Endothelial cell of umbilical vein (primary cell): ENCODE results near the gene CTNNB1. TPM values are rescaled to one million over a fixed set of nuclear protein-coding genes. Genes with fewer than 3 reads are reported as not detected.

Experiments used
- BruUV-seq: library from RNA; stranded (reverse); fragments of 400-500 nt; replicated peaks from 2 replicates; lab custom pipeline; 2021; lab: Mats Ljungman, UMichigan
- CTCF ChIA-PET: fragments of 300-600, 350-600 bp; sonication (Branson Sonifier 250); formaldehyde crosslinking; loops from one replicate; lab custom pipeline; 2021; ENCODE audit warnings: antibody characterized with exemption, inconsistent platforms; lab: Charles Lee
- POLR2A ChIA-PET: fragments of 300-600, 350-600 bp; sonication (Branson Sonifier 250); formaldehyde crosslinking; loops from one replicate; lab custom pipeline; 2021; ENCODE audit warnings: antibody characterized with exemption, inconsistent platforms; lab: Charles Lee
- DNase-seq: peaks from one replicate; pipeline ENCODE4 v3.0.0-alpha.2; 2011; ENCODE audit warnings: low read depth, low spot score
- FAIRE-seq: peaks from 2 replicates; lab custom pipeline; 2011; peaks lifted over from hg19 to GRCh38; lab: Jason Lieb, UNC
- H2AFZ ChIP-seq: 2 replicates; pipeline ENCODE4 v1.6.0; 2012; ENCODE audit warnings: low read depth, low read length, control low read depth, inconsistent platforms
- H3K27ac ChIP-seq: 2 replicates; pipeline ENCODE4 v1.5.1; 2011; ENCODE audit warnings: low read depth, mild to moderate bottlenecking, control low read depth, low read length, moderate library complexity; ENCODE audit not compliant: insufficient read depth
- H3K27me3 ChIP-seq, 2 experiments: 2 replicates each; pipeline versions ENCODE4 v1.6.0 to v1.6.1; 2011; ENCODE audit warnings: low read length in 2 of 2, mixed read lengths in 1 of 2; ENCODE audit not compliant: control insufficient read depth in 2 of 2, insufficient read depth in 2 of 2
- H3K36me3 ChIP-seq, 2 experiments: 2 replicates in 1 of 2; 3 replicates in 1 of 2; pipeline ENCODE4 v1.5.1; 2011; ENCODE audit warnings: low read length in 2 of 2, mild to moderate bottlenecking in 1 of 2, moderate library complexity in 1 of 2; ENCODE audit not compliant: control insufficient read depth in 2 of 2, insufficient read depth in 2 of 2; ENCODE audit errors: extremely low read depth in 1 of 2
- H3K4me1 ChIP-seq: 3 replicates; pipeline ENCODE4 v1.5.1; 2011; ENCODE audit warnings: mild to moderate bottlenecking, low read length; ENCODE audit not compliant: control insufficient read depth, insufficient read depth; ENCODE audit errors: extremely low read depth
- H3K4me2 ChIP-seq: 2 replicates; pipeline ENCODE4 v1.6.1; 2011; ENCODE audit warnings: low read length, control low read depth, mixed read lengths; ENCODE audit not compliant: insufficient read depth
- H3K4me3 ChIP-seq, 3 experiments: fragments of 200-600 bp in 1 of 3; sonication (generic), shearing (Covaris generic) in 1 of 3; replicated peaks in 1 of 3; 2 replicates each; pipeline ENCODE4 v1.5.1; 2011 to 2016; ENCODE audit warnings: control low read depth in 3 of 3, low read length in 3 of 3, mild to moderate bottlenecking in 2 of 3, inconsistent platforms in 1 of 3, low read depth in 1 of 3, moderate library complexity in 1 of 3; ENCODE audit not compliant: insufficient read depth in 1 of 3
- H3K79me2 ChIP-seq: 2 replicates; pipeline ENCODE4 v1.6.0; 2012; ENCODE audit warnings: low read length, inconsistent platforms; ENCODE audit not compliant: control insufficient read depth, insufficient read depth
- H3K9ac ChIP-seq: replicated peaks from 2 replicates; pipeline ENCODE3; 2011; ENCODE audit warnings: low read length, control low read depth; ENCODE audit not compliant: insufficient read depth; ENCODE audit errors: extremely low read depth
- H3K9me1 ChIP-seq: replicated peaks from 3 replicates; pipeline ENCODE4 v1.6.0; 2011; ENCODE audit warnings: mild to moderate bottlenecking, low read length; ENCODE audit not compliant: control insufficient read depth, insufficient read depth; ENCODE audit errors: extremely low read depth
- H3K9me3 ChIP-seq: replicated peaks from 2 replicates; pipeline ENCODE4 v1.5.1; 2012; ENCODE audit warnings: low read length, inconsistent platforms; ENCODE audit not compliant: control insufficient read depth, insufficient read depth
- H4K20me1 ChIP-seq: replicated peaks from 2 replicates; pipeline ENCODE3; 2011; ENCODE audit warnings: mild to moderate bottlenecking, low read length; ENCODE audit not compliant: control insufficient read depth, insufficient read depth; ENCODE audit errors: extremely low read depth
- CTCF ChIP-seq, 2 donors: IDR thresholded peaks; 1 replicate in 1 of 2; 2 replicates in 1 of 2; pipeline ENCODE4 v1.5.1; 2011; ENCODE audit warnings: low read length in 2 of 2, mild to moderate bottlenecking in 2 of 2, moderate library complexity in 2 of 2, control low read depth in 1 of 2, inconsistent platforms in 1 of 2, low read depth in 1 of 2; ENCODE audit not compliant: insufficient read depth in 1 of 2; ENCODE audit errors: extremely low read depth in 1 of 2
- EZH2 ChIP-seq: IDR thresholded peaks from 2 replicates; pipeline ENCODE4 v1.6.1; 2012; ENCODE audit warnings: borderline replicate concordance, low read depth, mild to moderate bottlenecking, moderate library complexity, low read length, inconsistent platforms; ENCODE audit not compliant: severe bottlenecking
- FOS ChIP-seq: IDR thresholded peaks from 2 replicates; pipeline ENCODE4 v1.6.1; 2011; ENCODE audit warnings: mild to moderate bottlenecking, low read length, moderate library complexity, borderline replicate concordance; ENCODE audit not compliant: insufficient read depth
- GATA2 ChIP-seq: IDR thresholded peaks from 2 replicates; pipeline ENCODE4 v1.7.0; 2011; ENCODE audit warnings: low read depth, mild to moderate bottlenecking, moderate library complexity, mixed read lengths, low read length; ENCODE audit not compliant: insufficient read length, insufficient read depth
- JUN ChIP-seq: IDR thresholded peaks from 2 replicates; pipeline ENCODE4 v1.6.1; 2011; ENCODE audit warnings: borderline replicate concordance, low read depth; ENCODE audit not compliant: insufficient read length, insufficient read depth
- MAX ChIP-seq: IDR thresholded peaks from 2 replicates; pipeline ENCODE4 v1.6.1; 2011; ENCODE audit not compliant: insufficient read depth, insufficient read length
- MYC ChIP-seq: IDR thresholded peaks from one replicate; pipeline ENCODE4 v1.6.1; 2011; ENCODE audit warnings: mild to moderate bottlenecking, low read depth, low read length
- POLR2A ChIP-seq: IDR thresholded peaks from 2 replicates; pipeline ENCODE4 v1.6.1; 2012; ENCODE audit warnings: low read depth, mild to moderate bottlenecking, control low read depth, low read length
- POLR2AphosphoS5 ChIP-seq: IDR thresholded peaks from 2 replicates; pipeline ENCODE4 v1.6.1; 2012; ENCODE audit warnings: low read depth, mild to moderate bottlenecking, control low read depth, low read length, moderate library complexity; ENCODE audit not compliant: insufficient read depth
- dilution Hi-C: fragments of 300-500 bp; cut with MboI; formaldehyde crosslinking; loops from one replicate; pipeline ENCODE4 v1.15.0; 2019; ENCODE audit warnings: low sequenced_read_pairs; ENCODE audit not compliant: extremely low pct_ligation_motif_present
- intact Hi-C: fragments of 100-400 bp; cut with micrococcal nuclease; formaldehyde crosslinking; loops from one replicate; pipeline ENCODE4 v1.10.0; 2022
- polyA plus RNA-seq, 4 experiments: library from polyadenylated mRNA; depleted of rRNA in 3 of 4; stranded (reverse) in 3 of 4; unstranded in 1 of 4; fragments of >200 nt; gene quantifications; 2 replicates each; pipeline versions ENCODE4 v1.2.1 to v1.2.3, GENCODE V29; 2011 to 2012; ENCODE audit warnings: missing spikeins in 1 of 4
- total RNA-seq: library from RNA; stranded (reverse); gene quantifications from 2 replicates; pipeline ENCODE4 v1.2.3, GENCODE V29; 2021

Gene CTNNB1
- total and polyA plus RNA-seq, 2 donors (not counting 3 experiments of a cell fraction or from before 2014, with no cell fraction given) = 513 to 906 TPM

- TF ChIP-seq FOS (no peak), JUN (no peak), POLR2A (no peak), CTCF (IDR thresholded peaks at IDR 0.05; ENCODE audit: extremely low read depth in 1 of 2, insufficient read depth in 1 of 2, low read depth in 1 of 2, low read length in 2 of 2) (no peak), EZH2 (no peak), MAX (no peak), POLR2AphosphoS5 (no peak), GATA2 (no peak), MYC (no peak)
- intact Hi-C loops = loop anchor here (5.0 kb wide), 1 partner anchor 635 kb away; no protein-coding TSS in a partner anchor
- Histone ChIP-seq H4K20me1 (no peaks in the 10 kb centered on the region), H3K4me2 (no peak overlapping the region), H3K79me2 (no peaks in the 10 kb centered on the region), H3K27ac (no peak overlapping the region), H3K9me1 (no peaks in the 10 kb centered on the region), H3K9me3 (no peaks in the 10 kb centered on the region), H3K4me3 (no peak overlapping the region), H3K4me1 (no peaks in the 10 kb centered on the region), H3K27me3 (no peaks in the 10 kb centered on the region), H3K36me3 (peaks cover 0 to 7% of the 10 kb centered on the region in 2 experiments), H2AFZ (no peak overlapping the region), H3K9ac (no peak overlapping the region)
- BruUV-seq = no TSS peak
- dilution Hi-C loops = no loop called here
- POLR2A ChIA-PET = no interaction called here
- CTCF ChIA-PET = interaction anchor here (0.7 to 1.0 kb wide), 2 partner anchors 11 to 15 kb away, joined by 3 read pairs; no protein-coding TSS in a partner anchor
- DNase-seq (no peak), FAIRE-seq (no peak)
Measured at GRCh38 chr3:41247055-41248004, 48.0 kb downstream of the CTNNB1 start.
